Measurements from ENCODE around the gene WFS1.

Gene WFS1

GRCh38 chr4:6269616-6270511, at the start of gene WFS1:
WFS1 (plus strand) TSS chr4:6269850; CDS start chr4:6277456, 7,606 bp downstream.
- in situ Hi-C loops (cut with HindIII; ENCODE audit: low sequenced_read_pairs): loop anchor here (25.0 kb wide), 2 partner anchors 117 to 283 kb away; no protein-coding TSS in a partner anchor

GRCh38 chr4:6221301-6221850, 48.3 kb upstream of the WFS1 start:
- in situ Hi-C loops (cut with HindIII; ENCODE audit: low sequenced_read_pairs): no loop called here

DNA sequence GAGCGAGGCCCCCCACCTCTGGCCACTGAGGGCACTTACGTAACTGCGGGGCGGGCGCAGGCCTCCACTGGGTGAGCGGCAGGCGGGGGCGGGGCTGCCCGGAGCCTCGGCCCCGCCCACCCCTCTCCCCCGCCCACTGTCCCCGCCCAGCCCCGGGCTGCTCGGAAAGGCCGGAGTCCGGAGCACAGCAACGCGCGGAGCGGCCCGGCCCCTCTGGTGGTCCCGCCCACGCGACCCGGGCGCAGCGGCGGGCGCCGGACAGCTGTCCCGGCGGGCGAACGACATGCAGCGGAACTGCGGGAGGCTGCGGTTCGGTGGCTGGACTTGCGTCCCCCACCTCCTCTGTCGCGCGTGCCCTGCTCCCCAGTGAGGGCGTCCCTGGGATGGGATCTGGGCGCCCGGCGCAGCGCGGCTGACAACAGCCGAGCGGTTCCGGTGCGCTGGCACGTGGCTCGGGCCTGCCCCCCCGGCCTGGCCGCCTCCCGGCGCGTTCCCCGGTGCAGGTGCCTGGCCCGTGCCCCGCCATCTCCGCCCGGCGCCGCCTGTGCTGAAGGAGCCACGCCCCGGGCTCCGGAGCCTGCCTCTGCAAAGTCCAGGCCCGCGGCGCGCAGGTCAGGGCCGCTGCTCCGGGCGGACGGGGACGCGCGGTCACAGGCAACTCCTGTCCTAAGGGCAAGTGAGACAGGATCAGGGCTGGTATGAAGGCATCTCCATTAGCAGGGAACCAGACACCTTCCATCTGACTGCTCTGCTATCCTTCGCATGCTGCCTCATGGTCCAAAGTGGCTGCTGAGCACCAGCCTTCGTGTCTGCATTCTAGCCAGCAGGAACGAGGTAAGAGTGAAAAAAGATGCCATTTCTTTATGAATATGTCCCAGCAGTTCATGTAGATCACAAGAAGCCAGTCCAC, 47.5 kb upstream of the WFS1 start:
- in situ Hi-C loops (cut with HindIII; ENCODE audit: low sequenced_read_pairs): no loop called here

DNA sequence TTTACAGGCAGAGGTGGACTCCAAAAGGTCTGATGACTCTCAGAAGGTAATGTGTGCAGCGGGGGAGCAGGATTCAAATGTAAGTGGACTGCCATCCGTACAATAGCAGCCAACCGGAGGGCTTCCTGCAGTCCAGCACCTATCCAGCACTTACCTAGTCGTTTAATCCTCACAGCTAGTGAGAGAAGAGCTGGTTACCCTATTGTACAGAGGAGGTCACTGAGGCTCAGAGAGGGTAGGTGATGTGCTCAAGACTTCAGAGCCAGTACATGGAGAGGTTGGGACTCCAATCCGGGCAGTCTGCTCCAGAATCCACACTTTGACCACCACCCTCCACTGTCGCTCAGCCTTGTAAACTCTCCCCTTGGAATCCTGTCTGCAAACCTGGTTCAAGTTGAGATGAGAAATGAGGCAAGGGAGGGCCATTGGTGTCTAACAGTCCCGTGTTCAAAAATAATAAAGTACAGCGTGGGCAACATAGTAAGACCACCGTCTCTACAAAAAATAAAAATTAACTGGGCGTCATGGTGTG, 46.8 kb upstream of the WFS1 start:
- in situ Hi-C loops (cut with HindIII; ENCODE audit: low sequenced_read_pairs): no loop called here

GRCh38 chr4:6224735-6225134, 44.9 kb upstream of the WFS1 start:
- in situ Hi-C loops (cut with HindIII; ENCODE audit: low sequenced_read_pairs): no loop called here

DNA sequence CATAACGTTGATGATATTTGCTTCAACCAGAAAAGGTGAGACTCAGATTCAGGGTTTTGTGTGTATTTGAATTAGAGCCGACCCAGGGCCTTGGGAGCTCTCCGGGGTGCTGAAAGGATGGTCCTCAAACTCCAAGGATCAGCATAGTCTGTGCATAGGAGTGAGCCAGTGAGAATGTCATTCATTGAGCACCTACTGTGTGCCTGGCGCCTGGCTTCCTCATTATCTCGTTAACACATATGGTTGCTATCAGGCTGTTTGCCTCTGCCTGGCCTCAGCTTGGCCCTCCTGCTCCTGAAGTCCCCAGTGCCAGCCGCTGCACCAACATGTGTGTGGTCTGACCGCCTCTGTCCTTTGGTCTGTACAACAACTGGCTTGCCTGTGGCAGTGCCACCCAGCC, 44.2 kb upstream of the WFS1 start:
- in situ Hi-C loops (cut with HindIII; ENCODE audit: low sequenced_read_pairs): no loop called here

DNA sequence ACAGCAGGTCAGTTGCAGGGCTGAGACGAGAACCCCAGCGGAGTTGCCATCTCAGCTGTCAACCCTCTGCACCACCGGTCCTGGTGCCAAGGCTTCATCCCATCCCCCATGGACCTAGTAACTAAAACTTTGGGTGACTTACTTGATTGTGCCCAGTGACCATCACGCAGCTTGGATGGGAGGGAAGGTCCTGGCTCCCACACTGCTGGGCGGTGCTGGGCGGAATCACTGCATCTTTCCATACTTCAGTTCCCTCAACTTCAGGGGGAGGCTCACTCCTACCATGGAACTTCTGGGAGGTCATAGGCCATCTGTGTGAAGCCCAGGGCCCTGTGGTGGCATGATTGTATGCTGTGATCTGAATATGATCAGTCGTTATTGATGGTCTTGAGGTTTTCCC, 43.1 kb upstream of the WFS1 start:
- in situ Hi-C loops (cut with HindIII; ENCODE audit: low sequenced_read_pairs): no loop called here

GRCh38 chr4:6227412-6228157, 42.1 kb upstream of the WFS1 start:
- in situ Hi-C loops (cut with HindIII; ENCODE audit: low sequenced_read_pairs): no loop called here

- in situ Hi-C loops (cut with HindIII; ENCODE audit: low sequenced_read_pairs): no loop called here
These were observed 41.2 kb upstream of the WFS1 start for GRCh38 chr4:6228158-6229067.

- in situ Hi-C loops (cut with HindIII; ENCODE audit: low sequenced_read_pairs): no loop called here
These were observed 40.6 kb upstream of the WFS1 start for GRCh38 chr4:6229095-6229494.

GRCh38 chr4:6229671-6230501, 39.8 kb upstream of the WFS1 start:
- in situ Hi-C loops (cut with HindIII; ENCODE audit: low sequenced_read_pairs): no loop called here

DNA sequence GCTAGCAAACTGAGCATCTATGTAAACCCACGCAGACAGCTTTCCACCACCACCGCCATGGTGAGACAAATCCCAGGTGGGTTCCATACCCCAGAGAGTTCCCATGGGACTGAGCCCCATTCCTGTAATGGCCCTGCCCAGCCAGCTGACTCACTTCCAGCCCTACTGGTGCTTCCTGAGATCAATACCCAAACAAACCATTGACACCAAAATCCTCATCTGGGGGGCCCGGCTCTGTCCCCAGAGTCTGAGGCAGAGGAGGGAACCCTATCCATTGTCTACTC, 39.2 kb upstream of the WFS1 start:
- in situ Hi-C loops (cut with HindIII; ENCODE audit: low sequenced_read_pairs): no loop called here

DNA sequence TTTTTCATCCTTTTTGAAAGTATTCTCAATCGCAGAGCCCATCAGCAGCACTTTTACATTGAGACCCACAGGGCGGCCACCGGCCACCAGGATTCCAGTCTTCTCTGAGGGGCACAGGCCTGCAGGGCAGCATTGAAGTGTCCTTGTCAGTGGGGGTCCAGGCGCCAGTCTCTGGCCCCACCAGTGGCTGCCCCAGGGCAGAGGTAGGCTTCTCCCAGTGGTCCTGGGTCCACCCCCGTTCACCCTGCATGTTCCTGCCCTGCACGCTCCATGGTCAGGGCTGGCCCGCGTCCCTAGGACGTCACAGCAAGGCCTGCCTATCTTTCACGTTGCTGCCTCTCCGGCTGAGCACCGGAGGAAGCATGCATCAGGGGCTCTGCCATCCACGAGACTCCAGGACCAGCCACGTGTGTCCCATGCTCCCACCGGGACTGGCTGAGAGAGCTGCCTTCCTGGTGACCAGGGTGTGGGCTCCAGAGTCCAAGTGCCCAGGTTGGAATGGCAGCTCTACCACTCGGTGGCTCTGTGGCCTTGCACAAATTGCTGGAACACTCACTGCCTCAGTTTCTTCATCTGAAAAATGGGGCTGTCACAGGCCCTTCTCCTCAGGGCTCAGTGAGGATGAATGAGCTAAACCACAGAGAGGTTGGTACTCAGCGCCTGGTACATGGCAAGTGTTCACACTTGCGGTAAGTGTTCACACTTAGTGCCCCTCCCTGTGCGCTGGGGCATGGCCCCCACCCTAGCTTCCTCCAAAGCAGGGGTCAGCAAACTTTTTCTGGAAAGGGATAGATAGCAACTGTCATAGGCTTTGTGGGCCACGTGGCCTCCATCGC, 38.6 kb upstream of the WFS1 start:
- in situ Hi-C loops (cut with HindIII; ENCODE audit: low sequenced_read_pairs): no loop called here

GRCh38 chr4:6231663-6232165, 37.9 kb upstream of the WFS1 start:
- in situ Hi-C loops (cut with HindIII; ENCODE audit: low sequenced_read_pairs): no loop called here

DNA sequence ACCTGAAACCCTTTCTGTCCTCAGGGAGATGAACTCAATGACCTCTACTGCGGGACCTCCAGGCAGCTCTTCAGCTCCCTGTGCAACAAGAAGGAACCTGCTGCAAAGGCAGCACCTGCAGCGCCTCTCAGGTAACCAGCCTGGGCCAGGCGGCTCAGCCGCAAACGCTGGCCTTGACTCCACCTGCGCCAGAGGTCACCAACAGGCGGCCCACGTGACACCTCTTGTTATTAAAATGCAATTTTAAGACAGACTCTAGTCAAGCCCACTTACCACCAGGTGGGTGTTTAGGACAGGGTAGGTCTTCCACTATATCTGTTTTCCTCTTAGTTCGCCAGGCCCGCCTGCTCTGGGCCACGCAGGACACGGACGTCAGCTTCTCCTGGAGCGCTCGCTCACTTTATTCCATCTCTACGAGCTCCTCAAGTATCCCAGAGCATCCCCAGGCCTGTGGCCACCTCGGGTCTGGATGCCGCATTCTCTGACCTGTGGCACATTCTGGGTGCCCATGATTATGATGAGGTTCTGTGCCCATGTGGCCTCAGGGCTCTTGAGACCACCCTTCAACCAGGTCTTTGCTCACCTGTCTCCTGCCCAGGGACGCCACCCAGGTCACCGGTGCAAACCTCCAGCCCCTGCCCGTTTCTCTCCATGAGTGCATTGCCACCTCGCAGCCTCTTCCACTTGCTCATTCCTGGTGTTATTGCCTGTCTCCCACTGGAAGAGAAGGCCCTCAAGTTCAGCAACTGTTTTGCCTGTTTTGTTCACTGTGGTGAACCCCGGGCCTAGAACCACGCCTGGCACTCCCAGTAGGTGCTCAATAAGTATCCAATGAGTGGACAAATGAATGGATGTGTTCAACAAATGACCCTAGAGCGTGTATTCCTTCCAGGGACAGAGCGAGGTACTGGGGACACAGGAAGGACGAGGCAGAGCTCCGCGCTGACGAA, 36.5 kb upstream of the WFS1 start:
- in situ Hi-C loops (cut with HindIII; ENCODE audit: low sequenced_read_pairs): no loop called here

GRCh38 chr4:6233929-6234328, 35.7 kb upstream of the WFS1 start:
- in situ Hi-C loops (cut with HindIII; ENCODE audit: low sequenced_read_pairs): no loop called here

- in situ Hi-C loops (cut with HindIII; ENCODE audit: low sequenced_read_pairs): no loop called here
These were observed 34.6 kb upstream of the WFS1 start for GRCh38 chr4:6235012-6235411.

All from DLD1 (cell line).